Jurkat, Clone E6-1 (cell line): ENCODE data around the gene GRIFIN.
"Not testable (repeated sequence)": the region's sequence is repeated elsewhere in the genome, so short reads cannot be mapped to it uniquely, and the experiment has no call there.

Experiments used
- DNase-seq: peaks from one replicate; pipeline ENCODE4 v3.0.0-alpha.2; 2011; ENCODE audit warnings: low read depth, low spot score
- H3K4me3 ChIP-seq: 2 replicates; pipeline ENCODE4 v1.5.1; 2011; ENCODE audit warnings: mild to moderate bottlenecking, low read length, control low read depth, moderate library complexity

GRIFIN gene

DNA sequence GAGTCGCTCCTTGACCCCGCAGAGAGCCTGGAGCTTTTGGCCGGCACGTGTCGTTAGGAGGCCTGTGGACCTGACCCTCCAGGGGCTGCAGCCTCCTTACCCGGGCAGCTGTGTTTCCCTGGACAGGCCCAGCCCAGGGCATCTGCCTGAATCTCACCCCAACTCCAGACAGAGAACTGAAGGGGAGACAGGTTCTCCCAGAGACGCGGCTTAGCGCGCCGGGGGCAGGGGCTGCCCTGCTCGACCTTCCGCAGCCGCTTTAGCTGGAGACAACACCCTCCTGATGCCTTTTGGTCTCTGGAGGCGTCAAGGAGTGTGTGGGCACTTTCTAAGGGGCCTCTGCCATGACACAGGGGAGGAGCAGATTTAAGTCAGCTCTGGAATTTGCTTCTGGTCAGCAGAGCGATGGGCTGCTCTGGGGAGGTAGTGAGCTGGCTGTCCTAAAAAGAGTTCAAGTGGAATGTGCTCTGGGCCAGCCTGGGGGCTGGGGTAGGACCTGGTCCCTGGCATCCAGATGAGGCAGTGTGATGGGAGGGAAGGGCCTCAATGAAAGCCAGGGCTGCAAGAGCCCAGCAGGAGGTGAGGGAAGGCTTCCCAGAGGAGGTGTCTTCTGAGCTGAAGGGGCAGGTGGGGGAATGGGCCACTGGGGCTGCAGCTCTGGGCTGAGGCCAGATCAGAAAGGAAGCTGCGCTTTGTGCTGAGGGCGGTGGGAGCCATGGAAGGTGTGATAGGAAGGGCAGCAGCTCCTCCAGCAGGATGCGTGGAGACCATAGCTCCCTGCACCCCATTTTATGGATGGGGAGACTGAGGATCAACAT is 5.8 kb downstream of the GRIFIN start:
- no peak for DNase-seq
- H3K4me3 ChIP-seq: no peak overlapping the region

- not testable (repeated sequence) for DNase-seq, H3K4me3 ChIP-seq
Measured at GRCh38 chr7:2469460-2470203, 6.6 kb downstream of the GRIFIN start.

GRCh38 chr7:2468227-2468626 is 8.0 kb downstream of the GRIFIN start:
- H3K4me3 ChIP-seq: no peak overlapping the region
- no peak for DNase-seq

DNA sequence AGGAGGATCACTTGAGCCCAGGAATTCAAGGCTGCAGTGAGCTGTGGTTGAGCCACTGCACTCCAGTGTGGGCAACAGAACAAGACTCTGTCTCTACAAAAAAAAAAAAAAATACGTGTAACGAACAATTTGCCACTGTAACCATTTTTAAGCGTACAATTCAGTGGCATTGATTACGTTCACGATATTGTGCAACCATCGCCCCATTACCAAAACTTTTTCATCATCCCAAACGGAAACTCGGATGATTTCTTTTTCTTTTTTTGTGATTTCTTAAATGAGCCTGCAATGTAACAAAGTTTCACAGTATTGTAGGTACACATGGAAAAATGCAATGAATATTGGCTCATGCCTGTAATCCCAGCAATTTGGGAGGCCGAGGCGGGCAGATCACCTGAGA is 9.5 kb downstream of the GRIFIN start:
- H3K4me3 ChIP-seq: no peak overlapping the region
- DNase-seq: no peak

- no peak for DNase-seq
Measured at GRCh38 chr7:2465928-2466327, 10.3 kb downstream of the GRIFIN start.

GRCh38 chr7:2462731-2463130 is 13.5 kb downstream of the GRIFIN start:
- no peak for DNase-seq

More at GRCh38 chr7:2465928-2466327, 10.3 kb downstream of the GRIFIN start:
- no peak overlapping the region for H3K4me3 ChIP-seq

GRCh38 chr7:2461268-2462026 is 14.8 kb downstream of the GRIFIN start:
- no peak for DNase-seq
- H3K4me3 ChIP-seq: no peak overlapping the region

More at GRCh38 chr7:2462731-2463130, 13.5 kb downstream of the GRIFIN start:
- no peak overlapping the region for H3K4me3 ChIP-seq

GRCh38 chr7:2460641-2461040 is 15.6 kb downstream of the GRIFIN start:
- no peak overlapping the region for H3K4me3 ChIP-seq
- no peak for DNase-seq

DNA sequence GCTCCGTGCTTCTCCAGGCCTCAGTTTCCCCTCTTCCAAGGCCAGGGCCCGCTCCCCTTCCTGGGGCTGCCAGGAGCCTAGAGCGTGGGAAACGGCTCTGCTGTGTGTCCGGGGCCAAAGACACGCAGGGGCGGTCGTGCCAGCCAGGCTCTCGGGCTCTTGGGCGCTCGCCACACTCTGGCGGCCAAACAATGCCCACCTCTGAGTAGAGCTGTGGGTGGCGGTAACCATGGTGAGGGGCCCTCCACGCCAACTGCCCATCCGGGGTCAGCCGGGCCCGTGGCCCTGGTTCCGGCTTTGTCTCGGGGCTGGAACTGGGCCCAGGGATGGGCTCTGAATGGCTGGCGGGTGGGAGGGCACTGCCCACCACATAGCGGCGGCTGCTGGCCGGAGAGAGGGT is 16.0 kb downstream of the GRIFIN start:
- no peak for DNase-seq
- H3K4me3 ChIP-seq: no peak overlapping the region

DNA sequence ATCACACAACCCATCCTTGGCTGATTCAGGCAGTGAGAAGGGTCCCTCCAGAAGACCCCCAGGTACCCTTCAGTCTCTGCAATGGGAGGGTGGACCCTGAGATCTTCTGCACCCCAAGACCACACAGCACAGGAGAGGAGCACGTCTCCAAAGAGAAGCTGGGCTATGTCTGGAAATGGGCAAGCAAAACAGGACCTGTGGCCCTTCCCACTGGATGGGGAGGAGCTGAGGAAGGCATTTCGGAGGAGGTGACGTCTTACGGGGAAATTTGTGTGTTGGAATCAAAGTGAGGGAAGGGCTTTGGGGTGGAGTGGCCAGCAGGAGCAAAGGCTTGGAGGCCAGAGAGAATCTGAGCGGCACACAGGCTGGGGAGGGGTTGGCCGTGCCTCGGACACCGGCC is 16.5 kb downstream of the GRIFIN start:
- no peak overlapping the region for H3K4me3 ChIP-seq
- DNase-seq: no peak

GRCh38 chr7:2453849-2454248 is 22.3 kb downstream of the GRIFIN start:
- H3K4me3 ChIP-seq, DNase-seq: not testable (repeated sequence)

GRCh38 chr7:2452643-2453270 is 23.4 kb downstream of the GRIFIN start:
- H3K4me3 ChIP-seq: no peak overlapping the region
- no peak for DNase-seq

- no peak for DNase-seq
- no peak overlapping the region for H3K4me3 ChIP-seq
Measured at GRCh38 chr7:2452074-2452507, 24.1 kb downstream of the GRIFIN start.

GRCh38 chr7:2451171-2452073 is 24.8 kb downstream of the GRIFIN start:
- peak; percentile 23 for DNase-seq
- peak overlapping the region; percentile 7; the same call in 1 of the 2 replicates for H3K4me3 ChIP-seq

GRCh38 chr7:2450198-2451107 is 25.7 kb downstream of the GRIFIN start:
- DNase-seq: no peak
- H3K4me3 ChIP-seq: no peak overlapping the region

- DNase-seq: no peak
- H3K4me3 ChIP-seq: no peak overlapping the region
Measured at GRCh38 chr7:2446676-2447075, 29.5 kb downstream of the GRIFIN start.

DNA sequence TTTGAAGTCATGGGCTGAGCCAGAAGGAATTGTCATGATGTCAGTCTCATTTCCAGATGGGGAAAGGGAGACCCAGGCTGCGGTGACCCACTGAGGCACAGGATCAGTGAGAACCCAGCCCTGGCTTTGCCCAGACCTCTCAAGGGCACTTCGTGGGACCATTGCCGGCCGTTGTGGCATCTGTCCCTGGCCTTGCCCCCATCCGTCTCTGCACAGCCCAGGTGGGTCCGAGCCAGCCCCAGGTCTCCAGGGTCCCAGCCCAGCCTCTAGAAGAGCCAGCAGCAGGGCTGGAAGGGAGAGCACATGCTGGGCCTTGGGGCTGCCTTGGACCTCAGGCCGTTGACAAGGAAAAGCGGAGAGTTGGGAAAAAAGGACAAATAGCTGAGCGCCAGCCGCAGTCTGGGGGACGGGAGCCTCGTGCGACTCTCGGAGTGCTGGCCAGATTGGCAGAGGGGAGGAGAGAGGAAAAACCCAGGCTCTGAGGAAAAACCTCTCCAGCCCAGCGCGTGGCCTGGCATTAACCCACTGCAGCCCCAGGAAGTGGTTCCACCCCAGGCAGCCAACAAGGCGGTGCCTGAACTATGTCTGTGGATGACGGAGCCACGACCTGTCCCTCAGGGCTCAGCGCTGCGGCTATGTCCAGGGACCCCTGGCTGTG is 30.2 kb downstream of the GRIFIN start:
- DNase-seq: no peak
- H3K4me3 ChIP-seq: no peak overlapping the region
